ENCODE measurements around the gene MACROD2.

Gene MACROD2

DNA sequence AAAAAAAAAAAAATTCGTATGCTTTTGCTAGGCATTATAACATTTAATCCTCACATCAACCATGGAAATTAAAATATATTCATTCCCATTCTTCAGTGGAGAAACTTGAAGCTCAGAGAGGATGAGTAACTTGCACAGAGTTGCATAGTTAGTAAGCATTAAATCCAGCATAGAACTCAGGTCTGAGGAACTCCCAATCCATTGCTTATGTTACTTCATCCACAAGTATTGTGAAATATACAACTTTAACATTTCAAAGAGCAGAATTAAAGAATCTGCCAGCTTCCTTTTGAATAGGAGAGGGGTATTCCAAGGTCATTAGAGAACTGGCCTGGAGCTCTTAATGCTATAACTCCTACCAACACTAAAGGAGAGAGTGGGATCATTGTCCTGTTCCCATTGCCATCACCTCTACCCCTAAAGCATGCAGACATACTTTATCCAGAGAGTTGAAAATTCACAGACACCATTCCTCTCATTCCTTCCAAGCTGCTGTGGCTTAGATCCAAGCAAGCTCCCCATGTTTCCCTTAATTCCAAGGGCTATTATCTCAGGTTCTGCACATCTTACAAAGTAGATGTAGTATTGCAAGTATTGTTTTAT lies 250.2 kb downstream of the MACROD2 start:
- H3K4me3 ChIP-seq (ENCODE audit: low read depth, low read length), result no peak overlapping the region
- TF ChIP-seq GFI1B (tag by site-specific recombination; IDR thresholded peaks at IDR 0.05) (no peak), ZNF114 (tag by site-specific recombination; IDR thresholded peaks at IDR 0.05) (no peak), ZNF292 (tag by site-specific recombination; IDR thresholded peaks at IDR 0.05; ENCODE audit: borderline replicate concordance, low read depth) (no peak)
- H3K9me3 ChIP-seq (ENCODE audit: control insufficient read depth, insufficient read depth, low read depth, low read length), result no peaks in the 10 kb centered on the region
- ChIA-PET CTCF (interaction anchor here (0.6 kb wide), 1 partner anchor 63 kb away, joined by 4 read pairs; no protein-coding TSS in a partner anchor), POLR2A (interaction anchor here (0.5 kb wide), 1 partner anchor 16 kb away, joined by 3 read pairs; no protein-coding TSS in a partner anchor)
- no peaks in the 10 kb centered on the region for H3K36me3 ChIP-seq (ENCODE audit: control insufficient read depth in 2 of 2, insufficient read depth in 1 of 2, low read length in 2 of 2)
- H3K4me1 ChIP-seq (ENCODE audit: control insufficient read depth, insufficient read depth, low read length), result no peaks in the 10 kb centered on the region
- no peak overlapping the region for H3K27ac ChIP-seq (ENCODE audit: extremely low read depth, low read depth, low read length)

DNA sequence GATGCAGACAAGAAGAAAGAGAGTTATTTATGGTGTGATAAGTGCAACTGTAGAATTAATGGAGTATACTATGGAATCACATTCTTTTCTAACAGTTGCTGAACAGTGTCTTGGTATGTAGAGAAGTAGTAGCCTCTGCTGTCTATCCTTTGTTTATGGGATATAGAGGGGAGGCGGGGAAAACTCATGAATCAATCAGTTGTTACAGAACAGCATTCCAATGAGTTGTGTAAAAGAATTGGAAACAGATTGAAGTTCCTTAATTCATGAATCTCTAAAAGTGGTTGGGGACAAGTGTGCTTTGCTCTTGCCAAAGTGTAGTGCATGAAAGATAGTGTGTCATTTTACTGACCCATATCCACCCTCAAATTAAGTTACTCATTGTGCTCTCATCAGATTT lies 264.4 kb downstream of the MACROD2 start:
- Histone ChIP-seq H3K4me1 (ENCODE audit: control insufficient read depth, insufficient read depth, low read length) (no peaks in the 10 kb centered on the region), H3K27ac (ENCODE audit: extremely low read depth, low read depth, low read length) (no peak overlapping the region), H3K36me3 (ENCODE audit: control insufficient read depth in 2 of 2, insufficient read depth in 1 of 2, low read length in 2 of 2) (no peaks in the 10 kb centered on the region), H3K4me3 (ENCODE audit: low read depth, low read length) (no peak overlapping the region), H3K9me3 (ENCODE audit: control insufficient read depth, insufficient read depth, low read depth, low read length) (no peaks in the 10 kb centered on the region)
- TF ChIP-seq ZNF140 (tag by site-specific recombination; IDR thresholded peaks at IDR 0.05), result no peak
- TF ChIP-seq, protein P1, sequence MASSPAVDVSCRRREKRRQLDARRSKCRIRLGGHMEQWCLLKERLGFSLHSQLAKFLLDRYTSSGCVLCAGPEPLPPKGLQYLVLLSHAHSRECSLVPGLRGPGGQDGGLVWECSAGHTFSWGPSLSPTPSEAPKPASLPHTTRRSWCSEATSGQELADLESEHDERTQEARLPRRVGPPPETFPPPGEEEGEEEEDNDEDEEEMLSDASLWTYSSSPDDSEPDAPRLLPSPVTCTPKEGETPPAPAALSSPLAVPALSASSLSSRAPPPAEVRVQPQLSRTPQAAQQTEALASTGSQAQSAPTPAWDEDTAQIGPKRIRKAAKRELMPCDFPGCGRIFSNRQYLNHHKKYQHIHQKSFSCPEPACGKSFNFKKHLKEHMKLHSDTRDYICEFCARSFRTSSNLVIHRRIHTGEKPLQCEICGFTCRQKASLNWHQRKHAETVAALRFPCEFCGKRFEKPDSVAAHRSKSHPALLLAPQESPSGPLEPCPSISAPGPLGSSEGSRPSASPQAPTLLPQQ (tag by site-specific recombination; IDR thresholded peaks at IDR 0.05), result no peak
- TF ChIP-seq KLF10 (tag by site-specific recombination; IDR thresholded peaks at IDR 0.05), result no peak
- TF ChIP-seq, protein P2, sequence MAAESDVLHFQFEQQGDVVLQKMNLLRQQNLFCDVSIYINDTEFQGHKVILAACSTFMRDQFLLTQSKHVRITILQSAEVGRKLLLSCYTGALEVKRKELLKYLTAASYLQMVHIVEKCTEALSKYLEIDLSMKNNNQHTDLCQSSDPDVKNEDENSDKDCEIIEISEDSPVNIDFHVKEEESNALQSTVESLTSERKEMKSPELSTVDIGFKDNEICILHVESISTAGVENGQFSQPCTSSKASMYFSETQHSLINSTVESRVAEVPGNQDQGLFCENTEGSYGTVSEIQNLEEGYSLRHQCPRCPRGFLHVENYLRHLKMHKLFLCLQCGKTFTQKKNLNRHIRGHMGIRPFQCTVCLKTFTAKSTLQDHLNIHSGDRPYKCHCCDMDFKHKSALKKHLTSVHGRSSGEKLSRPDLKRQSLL (tag by site-specific recombination; IDR thresholded peaks at IDR 0.05), result no peak
- TF ChIP-seq ZNF701 (tag by site-specific recombination; IDR thresholded peaks at IDR 0.05), result no peak
- TF ChIP-seq SP2 (tag by site-specific recombination; IDR thresholded peaks at IDR 0.05), result no peak
- TF ChIP-seq ZNF837 (tag by site-specific recombination; IDR thresholded peaks at IDR 0.05), result no peak
- no peak for TF ChIP-seq ZNF16 (tag by site-specific recombination; IDR thresholded peaks at IDR 0.05; ENCODE audit: low read depth)
- no peak for TF ChIP-seq ZSCAN23 (tag by site-specific recombination; IDR thresholded peaks at IDR 0.05)
- no peak for TF ChIP-seq ZIC2 (tag by site-specific recombination; IDR thresholded peaks at IDR 0.05)
- TF ChIP-seq ZNF76 (tag by site-specific recombination; IDR thresholded peaks at IDR 0.05; ENCODE audit: borderline replicate concordance, low read depth), result no peak
- TF ChIP-seq, protein P3, sequence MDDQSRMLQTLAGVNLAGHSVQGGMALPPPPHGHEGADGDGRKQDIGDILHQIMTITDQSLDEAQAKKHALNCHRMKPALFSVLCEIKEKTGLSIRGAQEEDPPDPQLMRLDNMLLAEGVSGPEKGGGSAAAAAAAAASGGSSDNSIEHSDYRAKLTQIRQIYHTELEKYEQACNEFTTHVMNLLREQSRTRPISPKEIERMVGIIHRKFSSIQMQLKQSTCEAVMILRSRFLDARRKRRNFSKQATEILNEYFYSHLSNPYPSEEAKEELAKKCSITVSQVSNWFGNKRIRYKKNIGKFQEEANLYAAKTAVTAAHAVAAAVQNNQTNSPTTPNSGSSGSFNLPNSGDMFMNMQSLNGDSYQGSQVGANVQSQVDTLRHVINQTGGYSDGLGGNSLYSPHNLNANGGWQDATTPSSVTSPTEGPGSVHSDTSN (CRISPR knock-in tag; IDR thresholded peaks at IDR 0.05), result no peak
- TF ChIP-seq, protein P4, sequence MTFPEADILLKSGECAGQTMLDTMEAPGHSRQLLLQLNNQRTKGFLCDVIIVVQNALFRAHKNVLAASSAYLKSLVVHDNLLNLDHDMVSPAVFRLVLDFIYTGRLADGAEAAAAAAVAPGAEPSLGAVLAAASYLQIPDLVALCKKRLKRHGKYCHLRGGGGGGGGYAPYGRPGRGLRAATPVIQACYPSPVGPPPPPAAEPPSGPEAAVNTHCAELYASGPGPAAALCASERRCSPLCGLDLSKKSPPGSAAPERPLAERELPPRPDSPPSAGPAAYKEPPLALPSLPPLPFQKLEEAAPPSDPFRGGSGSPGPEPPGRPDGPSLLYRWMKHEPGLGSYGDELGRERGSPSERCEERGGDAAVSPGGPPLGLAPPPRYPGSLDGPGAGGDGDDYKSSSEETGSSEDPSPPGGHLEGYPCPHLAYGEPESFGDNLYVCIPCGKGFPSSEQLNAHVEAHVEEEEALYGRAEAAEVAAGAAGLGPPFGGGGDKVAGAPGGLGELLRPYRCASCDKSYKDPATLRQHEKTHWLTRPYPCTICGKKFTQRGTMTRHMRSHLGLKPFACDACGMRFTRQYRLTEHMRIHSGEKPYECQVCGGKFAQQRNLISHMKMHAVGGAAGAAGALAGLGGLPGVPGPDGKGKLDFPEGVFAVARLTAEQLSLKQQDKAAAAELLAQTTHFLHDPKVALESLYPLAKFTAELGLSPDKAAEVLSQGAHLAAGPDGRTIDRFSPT (tag by site-specific recombination; IDR thresholded peaks at IDR 0.05), result no peak
- TF ChIP-seq ZNF544 (tag by site-specific recombination; IDR thresholded peaks at IDR 0.05), result no peak
- TF ChIP-seq ZBTB48 (tag by site-specific recombination; IDR thresholded peaks at IDR 0.05), result no peak
- no peak for TF ChIP-seq ZNF391 (tag by site-specific recombination; IDR thresholded peaks at IDR 0.05; ENCODE audit: borderline replicate concordance, low read depth)
- POLR2A ChIA-PET, result no interaction called here
- CTCF ChIA-PET, result no interaction called here
